ELF-1 (cell line): ENCODE measurements around the gene CHST11.

ENCODE experiments used
- DNase-seq: peaks from one replicate; pipeline ENCODE4 v3.0.0-alpha.2; 2016; ENCODE audit warnings: low read depth, low spot score

The CHST11 gene

DNA sequence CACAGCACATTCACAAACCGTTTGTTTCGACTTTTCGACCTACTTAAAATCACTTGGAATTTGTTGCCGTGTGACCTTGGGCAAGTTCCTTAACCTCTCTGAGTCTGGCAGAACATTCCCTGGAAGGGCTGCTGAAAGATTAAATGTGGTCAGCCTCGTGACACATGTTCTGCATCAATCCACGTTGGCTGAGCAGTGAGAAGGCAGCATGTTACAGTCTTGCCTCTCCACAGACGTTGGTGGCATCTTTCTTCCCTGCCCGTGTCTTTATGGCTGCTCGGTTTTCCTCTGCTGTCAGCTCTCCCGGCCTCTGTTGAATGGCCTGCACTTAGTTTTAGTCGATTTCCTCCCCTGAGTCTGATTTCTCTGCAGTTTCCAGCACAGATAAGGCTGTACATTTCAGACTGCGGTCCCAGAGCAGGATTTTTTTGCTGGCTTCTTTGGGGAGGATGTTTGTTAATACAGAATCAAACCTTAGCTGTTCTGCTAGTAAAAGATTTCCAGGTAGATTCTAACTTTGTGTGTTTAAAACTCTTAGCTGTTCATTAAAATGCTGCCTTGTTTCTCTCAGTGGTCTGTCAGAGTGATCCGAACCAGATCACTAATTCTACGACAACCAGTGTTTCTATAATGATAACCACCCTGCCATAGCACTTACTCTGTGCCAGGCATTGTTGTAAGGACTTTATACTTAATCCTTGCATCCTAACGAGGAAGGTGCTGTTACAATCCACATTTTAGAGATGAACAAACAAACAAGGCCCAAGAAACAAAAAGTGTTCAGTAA is 217.1 kb downstream of the CHST11 start:
- DNase-seq, result no peak

- no peak for DNase-seq
Measured at GRCh38 chr12:104676636-104677035, 219.9 kb downstream of the CHST11 start.

DNA sequence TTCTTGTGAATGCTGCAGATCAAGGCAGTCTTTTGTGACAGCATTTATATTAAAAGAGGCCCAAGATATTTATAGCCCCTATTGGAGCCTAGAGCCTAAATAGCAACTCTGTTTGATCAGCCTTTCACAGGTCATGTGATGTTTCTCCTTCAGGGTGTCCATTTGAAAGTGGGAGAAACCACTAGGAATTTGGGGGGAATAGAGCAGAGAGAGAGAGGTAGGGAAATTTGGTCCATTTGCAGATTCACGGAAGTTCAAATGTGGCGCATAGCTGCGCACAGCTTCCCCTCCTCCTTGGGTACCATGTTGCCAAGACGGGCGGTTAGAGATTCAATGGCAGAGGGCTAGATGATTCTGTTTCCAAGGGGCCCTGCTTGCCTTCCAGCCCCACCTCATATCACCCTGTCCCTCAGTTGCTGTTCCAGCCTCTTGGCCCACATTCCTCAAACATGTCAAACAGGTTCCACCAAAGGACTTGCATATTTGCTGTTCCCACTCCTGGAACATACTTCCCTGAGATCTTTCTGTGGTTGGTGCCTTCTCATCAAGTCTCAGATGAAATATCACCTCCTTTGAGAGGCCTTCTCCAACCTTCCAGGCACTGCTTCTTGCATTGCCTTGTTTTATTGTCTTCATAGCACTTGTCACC is 220.8 kb downstream of the CHST11 start:
- peak; percentile 70 for DNase-seq

GRCh38 chr12:104680070-104680469 is 223.3 kb downstream of the CHST11 start:
- no peak for DNase-seq

- no peak for DNase-seq
Measured at GRCh38 chr12:104680491-104680890, 223.7 kb downstream of the CHST11 start.

DNA sequence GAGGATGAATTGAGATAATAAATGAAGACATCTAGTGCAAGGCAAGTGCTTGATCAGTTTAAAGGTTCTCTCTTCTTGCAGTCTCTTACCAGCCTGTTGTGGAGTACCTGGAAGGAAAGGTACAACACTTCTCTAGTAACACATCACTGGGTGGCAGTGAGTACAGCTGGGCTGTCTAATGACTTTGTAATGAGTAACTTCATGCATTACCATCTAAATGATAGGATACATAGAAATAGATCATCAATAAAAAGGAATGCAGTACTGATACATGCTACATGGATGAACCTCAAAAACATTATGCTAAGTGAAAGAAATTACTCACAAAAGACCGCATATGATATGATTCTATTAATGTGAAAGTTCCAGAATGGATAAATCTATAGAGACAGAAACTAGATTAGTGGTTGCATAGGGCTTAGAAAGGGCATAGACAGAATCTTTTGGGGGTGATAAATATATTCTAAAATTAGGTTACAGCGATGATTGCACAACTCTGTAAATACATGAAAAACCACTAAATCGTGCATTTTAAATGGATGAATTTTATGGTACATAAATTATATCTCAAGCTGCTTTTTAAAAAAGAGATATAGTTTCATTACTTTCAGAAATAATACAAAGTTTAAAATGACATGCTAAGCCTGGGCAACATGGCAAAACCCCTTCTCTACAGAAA is 224.4 kb downstream of the CHST11 start:
- no peak for DNase-seq

GRCh38 chr12:104682790-104683279 is 226.1 kb downstream of the CHST11 start:
- DNase-seq, result no peak

- no peak for DNase-seq
Measured at GRCh38 chr12:104683831-104684503, 227.2 kb downstream of the CHST11 start.

DNA sequence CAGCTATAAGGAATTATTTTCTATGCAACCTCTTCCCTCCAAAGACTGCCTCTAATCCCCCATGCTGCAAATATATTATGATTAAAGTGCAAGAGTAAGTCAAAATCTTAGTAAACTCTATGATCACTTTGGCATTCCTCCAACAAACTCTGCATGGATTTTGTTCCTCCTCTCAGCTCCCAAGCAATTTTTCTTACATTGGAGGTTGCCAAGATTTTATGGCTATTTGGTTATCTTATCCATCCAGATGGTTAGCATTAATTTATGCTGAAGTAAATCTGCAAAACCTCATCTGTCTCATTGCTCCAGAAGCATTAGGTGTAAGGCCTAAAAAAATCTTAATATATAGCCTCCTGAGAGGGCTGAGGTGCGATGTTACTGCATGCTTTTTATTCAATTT is 228.1 kb downstream of the CHST11 start:
- DNase-seq, result no peak

- DNase-seq, result no peak
Measured at GRCh38 chr12:104685366-104685765, 228.6 kb downstream of the CHST11 start.

GRCh38 chr12:104686196-104686595 is 229.4 kb downstream of the CHST11 start:
- no peak for DNase-seq

DNA sequence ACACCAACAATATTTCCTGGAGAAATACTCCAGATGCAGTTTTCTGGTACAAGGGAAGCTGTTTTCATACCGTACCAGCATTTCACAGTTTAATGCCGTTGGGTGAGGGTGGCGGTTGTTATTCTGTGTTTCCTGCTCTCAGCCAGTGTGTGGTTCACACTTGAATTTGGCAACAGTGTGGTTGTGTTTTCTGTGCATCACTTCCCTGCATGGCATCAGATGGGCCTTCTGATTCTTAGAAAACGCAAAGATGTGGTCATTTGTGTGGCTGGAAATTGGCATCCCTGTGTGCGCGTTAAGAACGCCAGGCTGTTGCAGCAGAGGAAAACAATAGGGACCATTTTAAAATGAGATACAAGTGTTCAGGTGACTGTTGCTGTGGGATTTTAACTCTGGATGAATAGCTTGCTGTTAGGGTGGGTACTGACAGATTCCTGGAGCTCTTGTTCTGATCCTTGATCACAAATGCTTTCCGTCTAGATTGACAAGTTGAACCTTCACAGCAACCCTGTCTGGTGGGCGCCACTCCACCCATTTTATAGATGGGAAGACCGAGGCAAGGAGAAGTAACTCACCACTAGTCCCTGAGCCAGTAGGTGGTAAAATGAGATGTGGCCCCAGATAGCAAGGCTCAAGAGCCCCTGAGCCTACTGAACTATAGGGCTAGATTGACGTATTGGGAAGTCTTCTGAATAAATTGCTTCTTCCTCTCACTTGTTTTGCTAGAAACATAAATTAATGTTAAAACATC is 231.2 kb downstream of the CHST11 start:
- no peak for DNase-seq

DNA sequence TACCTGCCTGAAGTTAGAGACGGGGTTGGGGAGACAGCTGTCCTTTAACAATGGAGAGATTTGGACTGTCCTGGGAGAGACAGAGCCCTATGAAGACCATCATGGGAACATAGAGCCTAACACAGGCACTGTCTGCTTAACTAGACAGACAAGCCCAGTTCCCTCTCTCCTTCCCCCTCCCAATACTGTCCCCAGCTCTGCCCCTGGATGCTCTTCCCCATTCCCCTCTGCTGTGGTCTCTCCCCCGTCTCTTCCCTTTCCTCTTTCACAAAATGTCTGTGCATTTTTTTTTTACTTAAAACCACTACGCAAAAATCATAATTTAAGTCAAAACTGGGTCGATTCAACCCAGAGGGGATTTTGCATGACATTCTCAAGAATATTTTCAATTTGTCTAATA is 232.9 kb downstream of the CHST11 start:
- no peak for DNase-seq

GRCh38 chr12:104691721-104692556 is 235.2 kb downstream of the CHST11 start:
- DNase-seq, result no peak

GRCh38 chr12:104692557-104693218 is 235.9 kb downstream of the CHST11 start:
- no peak for DNase-seq

DNA sequence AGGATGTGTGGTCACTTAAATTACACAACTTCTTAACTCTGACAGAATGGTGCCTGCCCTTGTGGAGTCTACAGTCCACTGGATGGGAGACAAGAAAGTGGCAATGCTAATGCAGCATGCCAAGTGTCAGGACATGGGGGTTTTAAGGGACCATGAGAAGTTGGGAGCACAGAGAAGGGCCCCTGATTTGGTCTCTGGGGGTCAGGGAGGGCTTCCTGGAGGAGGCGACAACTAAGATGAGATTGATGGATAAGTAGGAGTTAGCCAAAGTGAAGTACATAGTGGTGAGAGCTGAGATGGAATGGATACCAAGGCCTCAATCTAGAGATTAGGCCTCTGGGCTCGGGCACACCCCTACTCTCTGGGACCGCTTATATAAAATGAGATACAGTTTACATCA is 236.7 kb downstream of the CHST11 start:
- no peak for DNase-seq

DNA sequence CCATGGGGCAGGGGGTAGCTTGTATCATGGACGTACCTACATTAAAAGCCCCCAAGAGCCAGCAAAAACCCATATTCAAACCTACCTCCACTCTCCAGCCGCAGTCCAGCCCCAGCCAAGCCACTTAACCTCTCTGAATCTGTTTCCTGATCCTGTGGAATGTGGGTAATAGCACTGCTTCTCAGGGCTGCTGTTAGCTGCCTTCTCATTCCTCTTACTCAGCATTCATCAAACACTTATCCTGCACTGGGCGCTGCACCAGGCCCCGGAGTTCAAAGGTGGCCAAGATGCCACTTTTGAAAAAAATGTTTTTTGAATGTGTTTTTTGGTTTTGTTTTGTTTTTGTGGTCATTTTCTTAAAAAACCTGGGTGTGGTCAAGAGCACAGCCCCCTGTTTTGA is 237.4 kb downstream of the CHST11 start:
- peak; percentile 32 for DNase-seq

- DNase-seq, result no peak
Measured at GRCh38 chr12:104694711-104695110, 238.0 kb downstream of the CHST11 start.

DNA sequence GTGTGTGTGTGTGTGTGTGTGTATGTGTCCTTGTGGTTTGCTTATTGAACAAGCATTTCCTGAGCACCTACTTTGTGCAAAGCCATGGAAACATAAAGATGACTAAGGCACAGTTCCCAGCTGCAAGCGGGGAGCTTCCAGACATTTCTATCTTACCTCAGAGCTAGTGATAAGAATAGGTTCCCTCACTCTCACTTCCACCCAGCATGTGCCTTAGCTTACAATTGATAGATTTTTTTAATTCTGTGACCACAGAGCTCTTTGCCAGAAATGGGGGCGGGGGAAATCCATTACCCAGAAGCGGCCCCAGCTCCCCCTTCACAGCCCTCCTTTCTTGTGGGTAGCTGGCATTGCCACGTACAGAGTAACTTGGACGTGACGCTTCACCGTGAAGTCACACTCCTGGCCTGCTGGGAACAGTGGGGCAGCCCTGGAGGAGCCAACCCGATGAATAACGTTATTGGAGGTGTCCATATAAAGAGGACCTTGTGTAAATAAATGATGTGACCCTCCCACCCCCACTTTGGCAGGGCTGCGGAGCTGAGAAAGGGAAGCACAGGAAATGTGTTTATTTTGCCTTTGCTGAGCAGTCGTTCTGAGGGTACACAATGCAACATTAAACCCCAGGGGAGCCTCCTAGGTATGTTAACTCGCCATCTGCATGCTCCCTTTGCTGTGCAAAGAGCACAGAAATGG is 238.9 kb downstream of the CHST11 start:
- DNase-seq, result no peak
